GM18526 (cell line): ENCODE measurements around the gene GYG2.

ENCODE experiments used
- POLR2A ChIP-seq: IDR thresholded peaks from 3 replicates; pipeline ENCODE4 v1.6.1; 2011; ENCODE audit not compliant: insufficient read length; ENCODE audit errors: extremely low read depth

GYG2 gene

DNA sequence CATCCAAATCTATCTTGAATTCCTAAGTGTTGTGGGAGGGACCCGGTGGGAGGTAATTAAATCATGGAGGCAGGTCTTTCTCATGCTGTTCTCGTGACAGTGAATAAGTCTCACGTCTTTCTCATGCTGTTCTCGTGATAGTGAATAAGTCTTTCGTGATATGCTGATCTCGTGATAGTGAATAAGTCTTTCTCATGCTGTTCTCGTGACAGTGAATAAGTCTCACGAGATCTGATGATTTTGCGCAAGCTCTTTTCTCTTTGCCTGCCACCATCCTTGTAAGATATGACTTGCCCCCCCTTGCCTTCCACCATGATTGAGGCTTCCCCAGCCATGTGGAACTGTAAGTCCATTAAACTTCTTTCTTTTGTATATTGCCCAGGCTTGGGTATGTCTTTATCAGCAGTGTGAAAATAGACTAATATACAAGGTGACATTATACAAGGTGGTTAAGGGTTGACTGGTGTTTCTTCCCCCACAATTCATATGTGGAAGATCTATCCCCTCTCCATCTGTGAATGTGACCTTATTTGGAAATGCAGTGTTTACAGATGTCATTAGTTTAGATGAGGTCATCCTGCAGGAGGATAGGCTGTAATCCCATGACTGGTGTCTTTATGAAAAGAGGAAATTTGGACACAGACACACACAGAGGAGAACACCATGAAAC lies 72.8 kb downstream of the GYG2 start:
- TF ChIP-seq POLR2A: no peak

DNA sequence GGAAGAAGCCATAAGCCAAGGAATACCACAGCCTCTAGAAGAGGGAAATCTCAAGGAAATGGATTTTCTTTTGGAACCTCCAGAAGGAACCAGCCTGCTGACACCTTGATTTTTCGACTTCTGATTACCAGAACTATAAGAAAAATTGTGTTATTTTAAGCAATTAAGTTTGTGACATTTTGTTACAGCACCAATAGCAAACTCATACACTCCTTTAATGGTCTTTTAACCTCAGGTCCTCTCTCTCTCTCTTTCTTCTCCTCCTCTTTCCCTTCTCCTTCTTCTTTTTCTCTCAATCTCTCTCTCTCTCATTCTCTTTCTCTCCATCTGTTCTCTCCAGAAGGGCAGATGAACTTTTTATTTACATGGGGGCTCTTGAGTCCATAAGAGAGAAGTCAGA lies 74.1 kb downstream of the GYG2 start:
- no peak for TF ChIP-seq POLR2A

DNA sequence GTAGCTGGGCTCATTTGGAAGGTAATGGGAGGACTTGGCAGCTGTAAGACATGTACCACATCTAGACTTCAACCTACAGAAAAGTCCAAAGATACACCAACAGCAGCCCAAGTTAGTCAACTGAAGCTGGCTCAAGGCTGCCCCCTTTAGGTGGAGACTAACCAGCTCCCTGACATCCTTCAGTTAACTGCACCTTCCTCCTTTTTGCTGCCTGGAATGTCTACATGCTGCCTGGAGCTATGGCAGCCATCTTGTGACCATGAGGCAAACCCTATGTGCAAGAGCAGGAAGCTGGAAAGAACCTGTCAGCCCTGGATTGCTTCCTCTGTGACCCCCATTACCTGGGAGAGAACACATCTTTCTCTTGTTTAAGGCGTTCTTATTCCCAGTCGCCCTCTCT lies 74.6 kb downstream of the GYG2 start:
- TF ChIP-seq POLR2A: no peak

DNA sequence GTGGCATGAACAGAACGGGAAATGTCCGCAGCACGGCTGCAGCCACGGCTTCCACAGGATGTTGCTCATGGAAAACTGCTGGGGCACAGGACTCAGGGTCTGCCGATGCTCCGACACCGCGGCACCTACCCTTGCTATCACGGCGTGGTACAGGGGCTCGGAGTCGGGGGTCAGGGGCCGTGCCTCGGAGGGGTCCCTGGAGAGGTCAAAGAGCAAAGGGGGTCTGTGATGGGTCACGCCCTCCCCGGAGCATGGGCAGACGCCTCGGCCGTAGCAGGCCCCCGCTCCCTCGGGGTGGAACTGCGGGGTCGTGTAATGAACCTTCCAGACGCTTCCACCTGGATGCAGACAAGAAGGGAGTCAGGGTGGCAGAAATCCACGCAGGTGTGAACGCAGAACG lies 78.6 kb downstream of the GYG2 start:
- no peak for TF ChIP-seq POLR2A

DNA sequence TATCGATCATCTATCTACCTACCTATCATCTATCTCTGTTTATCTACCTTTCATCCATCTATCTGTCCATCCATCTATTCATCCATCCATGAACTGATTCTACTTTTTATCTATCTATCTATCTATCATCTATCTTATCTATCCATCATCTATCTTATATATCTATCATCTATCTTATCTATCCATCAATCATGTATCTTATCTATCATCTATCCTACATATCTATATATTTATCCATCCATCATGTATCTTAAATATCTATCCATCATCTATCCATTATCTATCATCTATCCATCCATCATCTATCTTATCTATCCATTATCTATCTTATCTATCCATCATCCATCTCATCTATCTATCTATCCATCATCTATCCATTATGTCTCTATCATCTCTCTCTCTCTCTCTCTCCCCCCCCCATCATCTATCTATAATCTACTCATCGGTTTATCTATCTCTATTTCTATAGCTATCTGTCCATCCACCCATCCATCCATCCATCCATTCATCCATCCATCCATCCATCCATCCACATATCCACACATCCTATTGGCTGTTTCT lies 79.5 kb downstream of the GYG2 start:
- TF ChIP-seq POLR2A: no peak

DNA sequence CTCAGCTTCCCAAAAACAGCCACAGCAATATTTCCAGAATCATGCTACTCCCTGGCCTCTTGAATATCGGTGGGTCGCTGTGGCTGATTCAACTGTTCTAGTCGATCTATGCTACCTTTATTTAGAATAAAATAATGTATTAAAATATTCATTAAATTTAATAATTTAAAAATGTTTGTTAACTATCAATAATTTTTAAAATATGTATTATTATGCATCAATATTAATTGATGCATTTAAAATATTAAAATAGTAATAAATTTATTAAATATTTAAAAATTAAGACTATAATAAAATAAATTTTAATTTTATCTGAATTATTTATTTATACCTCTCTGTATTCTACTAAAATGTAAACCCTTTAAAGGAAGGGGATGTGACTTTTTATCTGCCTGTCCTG lies 81.4 kb downstream of the GYG2 start:
- no peak for TF ChIP-seq POLR2A

DNA sequence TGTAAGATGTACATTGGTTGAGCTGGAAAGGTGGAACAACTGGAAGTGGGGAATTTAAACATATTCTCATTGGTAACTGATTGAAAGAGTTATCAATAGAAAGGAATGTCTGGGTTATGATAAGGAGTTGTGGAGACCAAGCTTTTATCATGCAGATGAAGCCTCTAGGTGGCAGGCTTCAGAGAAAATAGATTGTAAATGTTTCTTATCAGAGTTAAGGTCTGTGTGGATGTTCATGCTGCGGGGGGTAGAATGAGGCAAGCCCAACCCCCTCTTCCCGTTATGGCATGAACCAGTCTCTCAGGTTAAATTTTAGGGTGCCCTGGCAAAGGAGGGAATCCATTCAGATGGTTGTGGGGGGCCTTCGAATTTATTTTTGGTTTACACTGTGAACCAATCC lies 84.4 kb downstream of the GYG2 start:
- TF ChIP-seq POLR2A: no peak

DNA sequence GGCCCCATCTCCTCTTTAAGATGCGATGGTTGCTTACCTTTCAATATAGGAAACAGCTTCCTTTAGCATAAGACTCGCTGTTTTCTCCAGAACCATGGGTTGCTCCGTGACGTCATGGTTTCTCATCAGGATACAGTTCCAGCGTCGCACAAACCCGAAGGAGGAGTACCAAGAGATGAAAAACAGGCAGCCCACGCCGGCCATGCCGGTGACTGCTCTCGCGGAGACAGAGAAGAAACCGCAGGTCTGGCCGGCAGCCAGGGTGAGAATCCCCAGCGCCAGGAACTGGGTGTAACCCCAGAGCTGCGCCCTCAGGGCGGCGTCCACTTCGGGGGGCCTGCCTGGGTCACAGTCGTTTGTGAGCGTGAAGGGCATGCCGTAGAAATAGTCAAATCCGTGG lies 89.0 kb downstream of the GYG2 start:
- TF ChIP-seq POLR2A: no peak

DNA sequence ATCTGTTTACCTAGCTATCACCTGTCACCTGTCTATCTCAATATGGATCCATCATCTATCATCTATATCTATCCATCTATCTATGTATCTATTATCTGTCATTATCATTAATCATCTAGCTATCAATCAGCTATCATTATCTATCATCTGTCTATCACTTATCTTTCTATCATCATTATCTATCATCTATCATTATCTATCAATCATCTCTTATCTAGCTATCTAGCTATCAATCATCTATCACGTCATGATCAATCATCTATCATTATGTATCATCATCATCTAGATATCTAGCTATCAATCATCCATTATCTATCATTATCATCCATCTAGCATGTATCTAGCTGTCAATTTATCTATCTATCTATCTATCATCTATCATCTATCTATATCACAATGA lies 92.5 kb downstream of the GYG2 start:
- no peak for TF ChIP-seq POLR2A

DNA sequence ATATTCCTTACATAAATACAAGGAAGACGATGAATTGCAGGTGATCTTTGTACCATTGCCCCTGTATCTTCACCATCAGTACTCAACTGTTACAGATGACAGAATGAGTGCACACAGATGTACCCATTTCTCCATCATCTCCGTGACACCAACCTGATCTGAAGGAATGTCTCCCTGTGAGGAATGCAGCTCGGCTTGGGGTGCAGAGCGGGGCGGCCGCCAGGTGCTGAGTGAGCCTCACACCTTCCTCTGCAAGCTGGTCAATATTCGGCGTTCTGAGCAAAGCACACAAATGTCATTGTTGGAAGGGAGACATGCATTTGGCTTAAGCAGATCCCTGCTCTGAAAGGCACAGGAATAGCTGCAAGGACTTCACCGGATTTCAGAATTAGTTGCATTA lies 93.0 kb downstream of the GYG2 start:
- no peak for TF ChIP-seq POLR2A

DNA sequence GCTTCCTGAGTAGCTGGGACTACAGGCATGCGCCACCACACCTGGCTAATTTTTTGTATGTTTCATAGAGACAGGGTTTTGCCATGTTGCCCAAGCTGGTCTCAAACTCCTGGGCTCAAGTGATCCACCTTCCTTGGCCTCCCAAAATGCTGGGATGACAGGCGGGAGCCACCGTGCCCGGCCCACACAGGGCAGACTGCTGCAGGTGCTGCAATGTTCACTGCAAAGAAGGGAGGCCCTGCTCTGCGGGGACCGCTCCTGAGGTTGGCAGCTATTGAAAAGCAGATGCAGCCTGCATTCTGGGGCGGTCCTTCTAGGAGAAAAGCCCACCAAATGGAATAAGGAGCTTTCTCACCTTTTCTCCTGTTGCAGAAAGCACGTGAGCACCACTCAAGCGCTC lies 95.4 kb downstream of the GYG2 start:
- no peak for TF ChIP-seq POLR2A

DNA sequence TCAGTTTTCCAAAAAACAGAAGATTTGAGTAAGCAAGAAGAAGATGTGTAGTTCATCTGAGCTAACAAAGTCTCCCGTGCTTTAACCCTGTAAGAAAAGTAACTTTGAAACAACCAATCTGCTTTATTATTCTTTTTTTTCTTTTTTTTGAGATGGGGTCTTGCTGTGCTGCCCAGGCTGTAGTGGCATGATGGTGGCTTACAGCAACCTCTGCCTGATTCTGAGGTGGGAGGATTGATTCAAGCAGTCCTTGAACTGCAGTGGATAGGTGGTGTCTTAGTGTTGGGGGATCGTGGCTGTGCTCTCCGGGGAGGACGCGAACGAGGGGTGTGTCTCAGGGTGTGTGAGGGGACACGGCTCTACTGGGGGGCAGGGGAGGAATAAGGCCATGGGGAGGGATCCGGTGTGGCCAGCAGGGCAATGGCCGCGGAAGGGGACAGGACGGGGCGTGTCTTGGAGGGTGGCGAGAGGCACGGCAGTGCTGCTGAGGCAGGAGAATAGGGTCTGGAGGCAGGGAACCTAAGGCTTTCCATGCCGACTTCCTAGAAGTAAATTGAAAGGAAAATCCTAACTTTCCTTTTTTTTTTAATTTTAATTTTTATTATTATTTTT lies 98.0 kb downstream of the GYG2 start:
- TF ChIP-seq POLR2A: no peak

DNA sequence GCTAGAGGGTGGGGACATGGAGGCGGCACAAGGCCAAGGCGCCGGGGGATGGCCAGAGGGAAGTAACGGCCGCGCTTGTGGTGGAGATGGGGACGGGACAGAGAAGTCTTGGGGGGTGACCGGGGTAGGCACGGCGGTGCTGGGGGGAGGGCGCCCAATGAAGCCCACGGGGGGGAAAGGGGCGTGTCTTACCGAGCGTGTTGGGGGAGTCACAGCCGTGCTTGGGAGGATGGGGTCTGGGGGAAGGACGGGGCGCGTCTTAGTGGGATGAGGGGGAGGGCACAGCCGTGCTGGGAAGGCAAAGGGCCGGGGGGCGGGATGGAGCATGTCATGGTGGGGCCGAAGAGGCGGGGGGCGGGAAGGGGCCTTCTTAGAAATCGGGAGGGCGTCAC lies 99.5 kb downstream of the GYG2 start:
- TF ChIP-seq POLR2A: no peak

DNA sequence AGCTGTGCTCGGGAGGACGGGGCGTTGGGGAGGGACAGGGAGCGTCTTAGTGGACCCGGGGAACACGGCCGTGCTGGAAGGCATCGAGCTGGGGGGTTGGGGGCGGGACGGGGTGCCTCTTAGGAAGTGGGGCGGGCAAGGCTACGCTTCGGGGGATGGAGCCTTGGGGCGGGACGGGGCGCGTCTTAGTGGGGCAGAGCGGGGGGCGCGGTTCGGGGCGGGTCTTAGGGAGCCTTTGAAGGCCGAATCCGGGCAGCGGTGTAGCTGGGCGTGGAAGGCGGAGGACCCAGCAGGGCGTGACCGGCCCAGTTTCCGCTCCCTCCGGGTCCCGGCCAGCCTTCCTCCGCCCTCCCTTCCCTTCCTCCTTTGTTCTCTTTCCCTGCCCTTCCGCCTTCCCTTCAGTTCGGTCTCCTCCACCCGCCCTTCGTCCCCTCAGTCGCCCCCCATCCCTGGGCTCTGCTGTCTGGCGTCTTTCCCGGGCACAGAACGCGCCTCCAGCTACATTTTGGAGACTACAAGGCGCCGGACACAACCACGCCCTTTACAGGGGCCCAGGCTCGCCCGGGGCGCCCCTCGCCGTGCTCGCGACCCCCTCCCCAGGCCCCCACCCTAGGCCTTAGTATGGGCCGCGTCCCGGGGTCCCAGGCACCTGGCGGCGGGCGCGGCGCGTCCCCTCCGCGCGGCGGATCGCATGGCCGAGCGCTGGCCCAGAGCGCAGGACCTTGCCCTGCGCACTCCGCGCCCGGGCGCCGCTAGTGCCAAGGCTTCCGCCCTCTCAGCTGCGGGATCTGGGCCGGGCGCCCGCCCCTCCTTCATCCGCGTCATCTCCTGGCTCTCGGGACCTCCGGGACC lies 100.1 kb downstream of the GYG2 start, which contains the start of gene ARSD:
TSS of gene ARSD (minus strand) at position 757 of the 852 bp plus-strand sequence. CDS start at position 693, 64 bp downstream.
- TF ChIP-seq POLR2A: peak; percentile 48

DNA sequence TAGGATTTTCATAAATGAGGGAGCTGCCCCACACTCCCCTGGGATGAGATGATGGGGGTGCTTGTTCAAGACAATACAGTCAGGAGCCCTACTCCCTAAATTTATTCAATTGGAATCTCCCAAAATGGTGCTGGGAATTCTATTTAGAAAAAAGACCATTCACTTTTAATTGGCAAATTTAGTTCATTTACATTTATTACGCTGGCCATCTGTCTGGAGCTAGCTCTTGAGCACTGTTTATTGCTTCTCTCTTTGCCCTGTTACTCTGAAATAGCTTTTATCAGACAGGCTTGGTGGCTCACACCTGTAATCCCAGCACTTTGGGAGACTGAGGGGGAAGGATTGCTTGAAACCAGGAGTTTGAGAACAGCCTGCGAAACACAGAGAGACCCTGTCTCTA lies 102.4 kb downstream of the GYG2 start:
- TF ChIP-seq POLR2A: no peak

DNA sequence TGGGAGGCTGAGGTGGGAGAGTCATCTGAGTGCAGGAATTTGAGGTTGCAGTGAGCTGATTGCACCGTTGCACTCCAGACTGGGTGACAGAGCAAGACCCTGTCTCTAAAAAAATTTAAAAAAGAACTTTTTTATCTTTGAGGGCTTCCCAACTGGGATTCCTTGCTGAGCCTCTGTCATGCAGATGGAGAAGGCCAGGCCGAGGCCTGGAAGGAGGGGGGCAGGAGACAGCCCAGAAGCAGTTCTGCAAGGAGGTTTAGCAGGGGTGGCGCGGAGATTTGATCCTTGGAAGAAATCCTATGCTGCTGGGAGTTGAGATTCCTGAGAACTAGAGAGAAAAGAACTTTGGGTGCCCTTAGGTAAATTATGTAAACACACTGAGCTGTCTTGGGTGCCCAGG lies 102.9 kb downstream of the GYG2 start:
- no peak for TF ChIP-seq POLR2A
